Bronchial epithelial cell (primary cell): Measurements from ENCODE around the gene NDUFAF5. TPM values are rescaled to one million over a fixed set of nuclear protein-coding genes. Genes with fewer than 3 reads are reported as not detected.

Source experiments
- DNase-seq: peaks from one replicate; pipeline ENCODE4 v3.0.0-alpha.2; 2010; ENCODE audit warnings: low read depth
- FAIRE-seq: peaks from 2 replicates; lab custom pipeline; 2011; peaks lifted over from hg19 to GRCh38; lab: Jason Lieb, UNC
- H3K27me3 ChIP-seq: 2 replicates; pipeline ENCODE4 v1.5.1; 2011; ENCODE audit warnings: low read length; ENCODE audit not compliant: control insufficient read depth, insufficient read depth
- H3K36me3 ChIP-seq: 2 replicates; pipeline ENCODE4 v1.5.1; 2011; ENCODE audit warnings: low read length; ENCODE audit not compliant: control insufficient read depth, insufficient read depth
- H3K4me3 ChIP-seq: 2 replicates; pipeline ENCODE4 v1.5.1; 2011; ENCODE audit warnings: mild to moderate bottlenecking, low read depth, low read length, control low read depth
- total RNA-seq: library from RNA; depleted of rRNA; stranded (reverse); fragments of >200 nt; gene quantifications from 2 replicates; pipeline ENCODE4 v1.2.1, GENCODE V29; 2014
- TF ChIP-seq, protein P1 (sequence below): IDR thresholded peaks from 2 replicates; pipeline ENCODE4 v1.5.1; 2011; ENCODE audit warnings: mild to moderate bottlenecking, moderate library complexity, low read length, control low read depth, inconsistent platforms; ENCODE audit not compliant: insufficient read depth, severe bottlenecking

Gene NDUFAF5
- total RNA-seq, 1 donor from 2014 or later = 15.0 TPM

DNA sequence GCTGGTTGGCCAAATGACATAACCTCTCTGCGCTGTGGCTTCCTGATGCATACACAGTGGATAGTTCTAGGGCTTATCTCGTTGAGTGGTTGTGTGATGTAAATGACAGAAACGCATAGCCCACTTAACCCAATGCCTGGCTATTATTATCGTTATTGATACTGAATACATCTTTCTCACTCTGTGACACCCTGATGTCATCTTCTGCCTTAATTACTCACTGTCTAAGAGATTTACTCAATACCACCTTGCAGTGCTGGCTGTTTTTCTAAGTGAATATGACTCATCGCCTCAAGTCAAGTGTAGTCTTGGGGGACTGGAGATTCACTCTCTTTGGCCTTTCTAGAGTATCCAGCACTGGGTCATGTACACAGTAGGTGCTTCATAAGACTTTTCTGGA is 73.6 kb downstream of the NDUFAF5 start:
- peak; percentile 37 for DNase-seq

DNA sequence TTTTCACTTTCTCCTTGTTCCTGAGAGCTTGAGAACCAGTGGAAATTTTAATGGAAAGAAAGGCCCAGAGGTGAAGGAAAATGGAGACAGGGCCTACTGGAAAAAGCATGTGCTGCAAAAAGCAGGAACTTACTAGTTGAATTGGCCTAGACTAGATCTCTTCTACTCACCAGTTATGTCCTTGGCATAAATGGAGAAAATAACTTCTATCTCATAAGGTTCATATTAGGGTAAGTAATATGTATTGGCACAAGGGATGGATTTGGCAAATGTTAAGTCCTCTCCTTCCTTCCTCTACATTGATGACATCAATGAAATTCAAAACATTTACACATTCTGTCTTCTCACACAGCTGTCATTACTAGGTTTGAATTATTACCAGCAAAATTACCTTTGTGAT is 74.0 kb downstream of the NDUFAF5 start:
- H3K4me3 ChIP-seq = no peak overlapping the region
- TF ChIP-seq, protein P1, sequence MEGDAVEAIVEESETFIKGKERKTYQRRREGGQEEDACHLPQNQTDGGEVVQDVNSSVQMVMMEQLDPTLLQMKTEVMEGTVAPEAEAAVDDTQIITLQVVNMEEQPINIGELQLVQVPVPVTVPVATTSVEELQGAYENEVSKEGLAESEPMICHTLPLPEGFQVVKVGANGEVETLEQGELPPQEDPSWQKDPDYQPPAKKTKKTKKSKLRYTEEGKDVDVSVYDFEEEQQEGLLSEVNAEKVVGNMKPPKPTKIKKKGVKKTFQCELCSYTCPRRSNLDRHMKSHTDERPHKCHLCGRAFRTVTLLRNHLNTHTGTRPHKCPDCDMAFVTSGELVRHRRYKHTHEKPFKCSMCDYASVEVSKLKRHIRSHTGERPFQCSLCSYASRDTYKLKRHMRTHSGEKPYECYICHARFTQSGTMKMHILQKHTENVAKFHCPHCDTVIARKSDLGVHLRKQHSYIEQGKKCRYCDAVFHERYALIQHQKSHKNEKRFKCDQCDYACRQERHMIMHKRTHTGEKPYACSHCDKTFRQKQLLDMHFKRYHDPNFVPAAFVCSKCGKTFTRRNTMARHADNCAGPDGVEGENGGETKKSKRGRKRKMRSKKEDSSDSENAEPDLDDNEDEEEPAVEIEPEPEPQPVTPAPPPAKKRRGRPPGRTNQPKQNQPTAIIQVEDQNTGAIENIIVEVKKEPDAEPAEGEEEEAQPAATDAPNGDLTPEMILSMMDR = no peak
- H3K27me3 ChIP-seq = no peaks in the 10 kb centered on the region
- DNase-seq = no peak
- no peaks in the 10 kb centered on the region for H3K36me3 ChIP-seq
- FAIRE-seq = no peak

More for the DNA sequence above, 73.6 kb downstream of the NDUFAF5 start:
- TF ChIP-seq, protein P1 = no peak
- Histone ChIP-seq H3K36me3 (no peaks in the 10 kb centered on the region), H3K27me3 (no peaks in the 10 kb centered on the region), H3K4me3 (no peak overlapping the region)
- no peak for FAIRE-seq

DNA sequence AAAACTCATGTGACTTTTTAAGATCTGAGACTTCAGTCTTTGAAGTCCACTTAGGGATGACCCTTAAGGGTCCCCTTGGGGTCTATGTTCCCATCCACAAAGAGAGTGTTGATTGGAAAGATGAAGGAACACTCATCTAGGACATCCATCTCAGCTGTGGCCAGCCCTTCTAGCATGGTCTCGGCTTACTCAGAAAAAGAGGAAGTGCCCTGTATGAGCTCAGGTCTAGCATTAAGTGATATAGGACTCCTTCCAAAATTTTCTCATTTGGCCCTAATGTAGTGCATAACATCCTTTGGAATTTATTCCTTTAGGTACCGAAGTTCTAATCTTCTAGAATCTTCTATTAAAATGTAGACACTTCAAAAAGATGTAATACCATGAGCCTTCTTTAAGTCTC is 77.4 kb downstream of the NDUFAF5 start:
- FAIRE-seq = no peak
- no peaks in the 10 kb centered on the region for H3K27me3 ChIP-seq
- DNase-seq = no peak
- H3K4me3 ChIP-seq = no peak overlapping the region
- H3K36me3 ChIP-seq = no peaks in the 10 kb centered on the region
- TF ChIP-seq, protein P1 = no peak

DNA sequence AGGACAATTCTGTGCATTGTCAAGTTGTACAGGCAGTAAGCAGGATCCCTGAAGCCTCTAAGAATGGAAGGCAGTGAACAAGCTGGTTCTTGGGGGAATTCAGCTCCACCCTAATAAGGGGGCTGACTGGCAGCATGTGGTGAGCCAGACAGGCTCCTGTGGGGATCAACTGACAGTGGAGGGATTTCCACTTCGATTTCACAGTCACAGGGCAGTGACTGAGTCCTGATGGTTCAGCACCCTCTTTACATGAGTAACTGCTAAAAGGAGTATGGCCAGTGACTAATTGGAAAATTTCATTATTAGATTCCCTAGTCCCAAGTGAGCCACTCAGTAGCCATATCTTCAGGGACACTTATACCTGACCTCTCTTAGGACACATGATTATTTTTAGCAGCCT is 78.4 kb downstream of the NDUFAF5 start:
- Histone ChIP-seq H3K4me3 (no peak overlapping the region), H3K36me3 (no peaks in the 10 kb centered on the region), H3K27me3 (no peaks in the 10 kb centered on the region)
- FAIRE-seq = no peak
- TF ChIP-seq, protein P1 = no peak
- DNase-seq = no peak

DNA sequence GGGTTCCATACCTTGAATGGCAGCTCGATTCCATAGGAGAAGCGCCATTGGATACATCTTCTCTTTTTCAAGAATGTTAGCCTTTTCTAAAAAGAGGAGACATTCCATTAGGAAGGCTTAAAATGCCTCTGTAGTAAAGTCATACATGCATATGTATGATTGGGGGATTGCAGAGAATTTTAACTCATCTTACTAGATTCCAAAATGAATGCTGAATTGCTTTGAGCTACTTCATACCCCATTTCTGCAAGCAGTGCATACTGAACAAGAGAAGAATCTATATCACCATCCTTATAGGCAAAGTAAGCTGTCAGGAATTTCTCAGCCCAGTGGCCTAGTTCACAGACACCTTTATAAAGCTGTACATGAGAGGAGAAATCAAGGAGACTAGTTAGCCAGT is 80.3 kb downstream of the NDUFAF5 start:
- Histone ChIP-seq H3K36me3 (no peaks in the 10 kb centered on the region), H3K4me3 (no peak overlapping the region), H3K27me3 (no peaks in the 10 kb centered on the region)
- FAIRE-seq = no peak
- no peak for DNase-seq
- TF ChIP-seq, protein P1 = no peak

DNA sequence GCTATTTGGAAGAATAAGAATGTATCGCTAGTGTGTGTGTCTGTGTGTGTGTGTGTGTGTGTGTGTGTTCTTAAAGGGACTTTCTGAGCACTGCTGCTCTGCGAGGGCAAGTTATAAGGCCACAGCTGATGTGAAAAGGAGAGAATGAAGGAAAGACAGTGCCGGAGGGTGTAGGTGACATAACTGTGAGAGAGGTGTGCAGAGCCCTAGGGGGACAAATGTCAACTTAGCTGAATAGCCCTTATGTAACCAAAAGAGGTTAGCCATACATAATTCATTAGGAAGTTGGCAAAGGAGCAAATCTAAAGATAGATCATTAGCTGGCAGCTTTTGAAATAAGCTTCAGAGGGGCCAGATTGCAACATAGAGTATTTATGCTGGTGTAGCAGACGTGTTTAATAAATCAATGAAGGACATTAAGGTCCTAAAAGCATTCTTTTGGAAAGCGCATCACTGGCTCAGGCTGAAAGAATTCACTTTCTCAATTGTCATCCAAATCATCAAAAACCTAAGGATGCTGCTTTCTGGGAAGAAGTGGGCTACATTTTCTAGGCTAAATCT is 81.0 kb downstream of the NDUFAF5 start:
- no peak overlapping the region for H3K4me3 ChIP-seq
- H3K27me3 ChIP-seq = no peaks in the 10 kb centered on the region
- peak; percentile 8 for DNase-seq
- no peak for FAIRE-seq
- TF ChIP-seq, protein P1 = no peak
- no peaks in the 10 kb centered on the region for H3K36me3 ChIP-seq
